ENCODE results near the gene CACHD1.

CACHD1 gene

GRCh38 chr1:64545118-64545843 is 75.4 kb downstream of the CACHD1 start:
- H3K27ac ChIP-seq = no peak overlapping the region
- H3K27me3 ChIP-seq (ENCODE audit: insufficient read depth, low read depth, severe bottlenecking) = no peaks in the 10 kb centered on the region
- H3K9me3 ChIP-seq (ENCODE audit: severe bottlenecking) = no peaks in the 10 kb centered on the region
- no peak overlapping the region for H3K4me3 ChIP-seq (ENCODE audit: low read depth, low read length)
- TF ChIP-seq CTCF (IDR thresholded peaks at IDR 0.05; ENCODE audit: low read depth, low read length) = no peak
- no peak for DNase-seq
- no peaks in the 10 kb centered on the region for H3K36me3 ChIP-seq

- Histone ChIP-seq H3K9me3 (ENCODE audit: severe bottlenecking) (no peaks in the 10 kb centered on the region), H3K36me3 (no peaks in the 10 kb centered on the region), H3K4me3 (ENCODE audit: low read depth, low read length) (no peak overlapping the region), H3K27me3 (ENCODE audit: insufficient read depth, low read depth, severe bottlenecking) (no peaks in the 10 kb centered on the region), H3K27ac (no peak overlapping the region)
- TF ChIP-seq CTCF (IDR thresholded peaks at IDR 0.05; ENCODE audit: low read depth, low read length) = no peak
- no peak for DNase-seq
These were observed 76.1 kb downstream of the CACHD1 start for GRCh38 chr1:64546013-64546412.

DNA sequence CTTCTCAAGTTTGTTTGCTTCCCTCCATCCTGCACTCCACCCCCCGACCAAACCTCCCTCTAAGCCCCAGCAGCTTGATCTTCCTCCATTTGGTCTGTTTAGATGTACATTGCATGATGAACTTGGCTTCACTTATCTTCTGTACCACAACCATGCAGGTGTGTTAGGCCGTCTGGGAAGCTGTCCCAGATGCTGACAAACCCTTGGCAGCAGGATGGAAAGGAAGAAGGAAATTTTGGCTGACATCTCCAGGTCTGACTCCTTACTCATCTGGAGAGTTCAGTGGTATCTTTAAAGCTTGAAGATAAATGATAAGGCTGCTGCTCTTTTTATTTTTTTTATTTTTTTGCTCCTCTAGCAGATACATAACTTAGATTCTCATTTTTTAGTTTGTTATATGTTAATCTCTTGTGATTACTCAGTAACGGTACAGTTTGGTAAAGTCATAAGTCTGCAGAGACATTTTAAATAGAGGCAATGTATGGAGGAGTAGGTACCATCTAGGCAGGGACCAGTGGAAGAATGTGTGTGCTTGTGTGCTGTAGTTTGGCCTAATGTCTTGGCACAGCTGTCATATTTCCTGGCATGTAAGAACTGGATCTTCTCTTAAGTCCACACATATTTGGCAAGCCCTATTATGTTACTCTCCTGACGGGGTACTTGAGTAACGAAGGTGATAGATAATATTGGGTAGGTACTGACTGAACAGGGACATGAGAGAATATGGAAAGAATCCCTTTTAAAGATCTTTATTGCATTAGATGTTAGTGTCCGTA is 79.7 kb downstream of the CACHD1 start:
- no peak for DNase-seq
- no peak for TF ChIP-seq CTCF (IDR thresholded peaks at IDR 0.05; ENCODE audit: low read depth, low read length)
- no peak overlapping the region for H3K27ac ChIP-seq

GRCh38 chr1:64550510-64550909 is 80.6 kb downstream of the CACHD1 start:
- no peaks in the 10 kb centered on the region for H3K36me3 ChIP-seq
- no peak overlapping the region for H3K27ac ChIP-seq
- TF ChIP-seq CTCF (IDR thresholded peaks at IDR 0.05; ENCODE audit: low read depth, low read length) = no peak
- H3K27me3 ChIP-seq (ENCODE audit: insufficient read depth, low read depth, severe bottlenecking) = no peaks in the 10 kb centered on the region
- H3K4me3 ChIP-seq (ENCODE audit: low read depth, low read length) = no peak overlapping the region
- no peak for DNase-seq
- no peaks in the 10 kb centered on the region for H3K9me3 ChIP-seq (ENCODE audit: severe bottlenecking)

More for the DNA sequence above, 79.7 kb downstream of the CACHD1 start:
- Histone ChIP-seq H3K4me3 (ENCODE audit: low read depth, low read length) (no peak overlapping the region), H3K36me3 (no peaks in the 10 kb centered on the region), H3K27me3 (ENCODE audit: insufficient read depth, low read depth, severe bottlenecking) (no peaks in the 10 kb centered on the region), H3K9me3 (ENCODE audit: severe bottlenecking) (no peaks in the 10 kb centered on the region)

- no peak for DNase-seq
- no peak for TF ChIP-seq CTCF (IDR thresholded peaks at IDR 0.05; ENCODE audit: low read depth, low read length)
- no peaks in the 10 kb centered on the region for H3K36me3 ChIP-seq
These were observed 81.1 kb downstream of the CACHD1 start for GRCh38 chr1:64550946-64551605.

More at GRCh38 chr1:64550946-64551605, 81.1 kb downstream of the CACHD1 start:
- Histone ChIP-seq H3K9me3 (ENCODE audit: severe bottlenecking) (no peaks in the 10 kb centered on the region), H3K4me3 (ENCODE audit: low read depth, low read length) (no peak overlapping the region), H3K27me3 (ENCODE audit: insufficient read depth, low read depth, severe bottlenecking) (no peaks in the 10 kb centered on the region), H3K27ac (no peak overlapping the region)
